ENCODE results near the gene MSI2.

Gene MSI2

DNA sequence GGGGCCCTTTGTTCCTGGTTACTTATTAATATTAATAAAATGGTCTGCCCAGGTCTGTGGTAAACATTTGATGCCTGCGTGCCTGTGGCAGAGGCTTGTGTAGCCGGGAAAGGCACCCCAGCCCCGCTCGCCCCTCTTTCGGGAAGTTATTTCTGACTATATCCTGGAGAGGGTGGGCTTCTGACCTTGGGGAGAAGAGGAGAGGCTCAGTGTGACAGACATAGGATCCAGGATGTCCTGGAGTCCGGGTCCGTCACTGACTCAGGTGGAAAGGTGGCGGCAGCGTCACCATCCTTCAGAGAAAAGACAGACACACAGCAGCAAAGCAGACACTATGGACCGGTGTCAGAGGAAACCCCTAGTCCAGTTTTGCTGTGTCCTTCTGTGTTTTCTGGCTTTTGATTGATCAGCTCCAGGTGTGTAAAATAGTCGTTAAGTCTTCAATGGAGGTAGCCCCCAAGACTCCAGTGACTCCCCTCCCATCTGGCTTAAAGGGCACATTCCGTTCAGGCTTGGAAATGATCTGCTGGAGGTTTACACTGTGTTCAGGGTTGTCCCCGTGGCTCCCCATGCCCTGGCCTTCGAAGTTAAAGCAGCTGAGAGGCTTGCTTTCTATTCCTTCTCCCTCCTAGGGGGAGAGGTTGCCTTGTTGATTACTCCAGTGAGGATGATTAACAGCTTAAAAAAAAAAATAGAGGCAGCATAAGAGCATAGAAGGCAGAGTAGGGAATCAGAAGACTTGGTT, 407.2 kb downstream of the MSI2 start:
- Histone ChIP-seq H3K9me2 (replicated peaks; ENCODE audit: low read depth, low read length) (no peaks in the 10 kb centered on the region), H3K27me3 (ENCODE audit: insufficient read depth, low read length, poor library complexity, severe bottlenecking) (no peaks in the 10 kb centered on the region), H3K36me3 (ENCODE audit: insufficient read depth, low read length) (peaks cover 74% of the 10 kb centered on the region), H2AFZ (ENCODE audit: low read length) (no peak overlapping the region), H3K4me1 (ENCODE audit: insufficient read depth, low read length, poor library complexity, severe bottlenecking) (peaks cover 6% of the 10 kb centered on the region), H3F3A (ENCODE audit: low read depth) (no peaks in the 10 kb centered on the region), H3K4me3 (ENCODE audit: low read length, poor library complexity, severe bottlenecking) (no peak overlapping the region), H3K79me2 (ENCODE audit: insufficient read depth, low read length) (no peaks in the 10 kb centered on the region), H3K9ac (ENCODE audit: low read depth, low read length, poor library complexity, severe bottlenecking) (no peak overlapping the region), H4K20me1 (ENCODE audit: insufficient read depth, low read length, poor library complexity, severe bottlenecking) (no peaks in the 10 kb centered on the region), H3K4me2 (ENCODE audit: low read depth, low read length, poor library complexity, severe bottlenecking) (no peak overlapping the region), H3K9me3 (ENCODE audit: insufficient read depth, low read depth, low read length) (no peaks in the 10 kb centered on the region)
- TF ChIP-seq EZH2phosphoT487 (IDR thresholded peaks at IDR 0.05; ENCODE audit: borderline replicate concordance) (no peak), CTCF (conservative IDR thresholded peaks at IDR 0.05; ENCODE audit: low read length) (no peak)

DNA sequence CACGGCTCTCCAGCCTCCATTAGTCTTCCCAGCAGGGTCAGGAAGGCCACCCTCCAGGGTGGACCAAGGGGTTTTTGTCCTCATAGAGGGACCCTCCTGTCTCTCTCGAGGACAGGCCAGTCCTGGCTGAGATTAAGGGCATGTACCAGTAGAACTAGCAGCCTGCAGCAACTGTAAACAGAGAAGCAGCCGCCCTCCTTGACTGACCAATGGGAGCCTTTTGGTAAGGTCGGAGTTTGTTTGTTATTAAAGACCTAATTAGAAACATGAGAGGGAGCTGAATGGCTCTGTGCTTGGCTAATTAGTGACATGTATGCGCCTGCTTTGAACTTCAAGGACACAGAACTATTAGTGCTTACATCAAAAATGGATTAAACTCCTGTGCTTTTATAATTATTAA, 408.8 kb downstream of the MSI2 start:
- Histone ChIP-seq H3K27me3 (ENCODE audit: insufficient read depth, low read length, poor library complexity, severe bottlenecking) (no peaks in the 10 kb centered on the region), H3K9me2 (replicated peaks; ENCODE audit: low read depth, low read length) (no peaks in the 10 kb centered on the region), H3F3A (ENCODE audit: low read depth) (no peaks in the 10 kb centered on the region), H3K9me3 (ENCODE audit: insufficient read depth, low read depth, low read length) (no peaks in the 10 kb centered on the region), H4K20me1 (ENCODE audit: insufficient read depth, low read length, poor library complexity, severe bottlenecking) (no peaks in the 10 kb centered on the region), H3K4me2 (ENCODE audit: low read depth, low read length, poor library complexity, severe bottlenecking) (no peak overlapping the region), H3K4me3 (ENCODE audit: low read length, poor library complexity, severe bottlenecking) (no peak overlapping the region), H3K79me2 (ENCODE audit: insufficient read depth, low read length) (no peaks in the 10 kb centered on the region), H3K36me3 (ENCODE audit: insufficient read depth, low read length) (peaks cover 74% of the 10 kb centered on the region), H2AFZ (ENCODE audit: low read length) (no peak overlapping the region), H3K4me1 (ENCODE audit: insufficient read depth, low read length, poor library complexity, severe bottlenecking) (peaks cover 6% of the 10 kb centered on the region), H3K9ac (ENCODE audit: low read depth, low read length, poor library complexity, severe bottlenecking) (no peak overlapping the region)
- TF ChIP-seq EZH2phosphoT487 (IDR thresholded peaks at IDR 0.05; ENCODE audit: borderline replicate concordance) (no peak), CTCF (conservative IDR thresholded peaks at IDR 0.05; ENCODE audit: low read length) (no peak)

DNA sequence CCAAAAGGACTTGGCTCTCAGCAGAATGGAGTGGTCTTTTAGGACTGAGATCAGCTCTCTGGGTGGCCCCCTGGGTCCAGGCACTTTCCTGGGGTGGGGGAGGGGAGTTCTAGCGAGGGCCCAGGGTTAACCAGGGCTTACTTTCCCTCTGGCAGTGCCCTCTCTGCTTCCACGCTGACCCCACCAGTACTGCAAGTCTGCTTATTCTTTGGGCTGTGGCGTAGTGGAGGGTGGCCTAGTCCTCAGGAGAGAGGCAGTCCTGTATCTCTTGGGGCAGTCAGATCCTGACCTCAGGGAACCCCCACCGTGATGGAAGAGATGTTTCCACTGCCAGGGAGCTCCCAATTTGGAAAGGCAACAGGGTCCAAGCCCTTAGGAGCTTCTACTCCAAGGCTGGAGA, 409.4 kb downstream of the MSI2 start:
- H3K27me3 ChIP-seq (ENCODE audit: insufficient read depth, low read length, poor library complexity, severe bottlenecking), result no peaks in the 10 kb centered on the region
- no peak overlapping the region for H3K4me3 ChIP-seq (ENCODE audit: low read length, poor library complexity, severe bottlenecking)
- H3K36me3 ChIP-seq (ENCODE audit: insufficient read depth, low read length), result peaks cover 74% of the 10 kb centered on the region
- H3K9me3 ChIP-seq (ENCODE audit: insufficient read depth, low read depth, low read length), result no peaks in the 10 kb centered on the region
- H3K9ac ChIP-seq (ENCODE audit: low read depth, low read length, poor library complexity, severe bottlenecking), result no peak overlapping the region
- no peaks in the 10 kb centered on the region for H3F3A ChIP-seq (ENCODE audit: low read depth)
- no peak overlapping the region for H2AFZ ChIP-seq (ENCODE audit: low read length)
- H3K4me2 ChIP-seq (ENCODE audit: low read depth, low read length, poor library complexity, severe bottlenecking), result no peak overlapping the region
- no peaks in the 10 kb centered on the region for H4K20me1 ChIP-seq (ENCODE audit: insufficient read depth, low read length, poor library complexity, severe bottlenecking)
- H3K9me2 ChIP-seq (replicated peaks; ENCODE audit: low read depth, low read length), result no peaks in the 10 kb centered on the region
- TF ChIP-seq CTCF (conservative IDR thresholded peaks at IDR 0.05; ENCODE audit: low read length) (no peak), EZH2phosphoT487 (IDR thresholded peaks at IDR 0.05; ENCODE audit: borderline replicate concordance) (no peak)
- H3K79me2 ChIP-seq (ENCODE audit: insufficient read depth, low read length), result no peaks in the 10 kb centered on the region
- peaks cover 6% of the 10 kb centered on the region for H3K4me1 ChIP-seq (ENCODE audit: insufficient read depth, low read length, poor library complexity, severe bottlenecking)
